ENCODE measurements around the gene BAZ2B.

DNA sequence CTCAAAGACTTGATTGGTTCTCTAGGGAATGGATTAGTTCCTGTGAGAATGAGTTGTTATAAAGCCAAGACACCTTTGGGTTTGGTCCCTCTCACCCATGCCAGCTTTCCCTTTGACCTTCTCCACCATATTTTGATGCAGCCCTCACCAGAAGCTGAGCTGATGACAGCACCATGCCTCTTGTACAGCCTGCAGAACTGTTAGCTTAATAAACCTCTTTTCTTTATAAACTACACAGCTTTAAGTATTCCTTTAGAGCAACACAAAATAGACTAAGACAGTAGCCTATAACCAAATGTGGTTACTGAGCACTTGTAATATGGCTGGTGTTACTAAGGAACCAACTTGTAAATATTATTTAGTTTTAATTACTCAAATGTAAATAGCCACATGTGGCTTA is 55.1 kb downstream of the BAZ2B start:
- TF ChIP-seq CSDE1 (IDR thresholded peaks at IDR 0.05) (no peak), RAD21 (CRISPR knock-in tag; conservative IDR thresholded peaks at IDR 0.05 in 1 of 2, IDR thresholded peaks at IDR 0.05 in 1 of 2) (no peak)

Measured in K562 (cell line).